ENCODE data around the gene UBE2G1.

Gene UBE2G1

DNA sequence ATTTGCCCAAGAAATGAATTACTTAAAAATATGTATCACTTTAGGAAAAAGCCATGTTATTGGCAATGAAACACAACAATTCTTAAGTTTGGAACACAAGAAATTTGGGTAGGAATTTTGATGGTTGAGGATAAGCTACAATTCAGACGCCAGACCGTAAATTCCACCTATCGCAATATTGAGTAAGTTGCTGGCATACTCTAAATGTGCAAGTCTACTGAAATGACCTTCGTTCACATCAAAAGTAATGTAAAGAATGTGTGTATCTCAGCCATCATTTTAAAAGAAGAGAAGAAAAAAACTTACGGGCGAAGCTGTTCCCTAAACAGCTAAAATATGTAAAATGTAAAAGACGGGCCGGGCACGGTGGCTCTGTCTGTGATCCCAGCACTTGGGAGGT lies 33.4 kb downstream of the UBE2G1 start:
- no peak for DNase-seq

DNA sequence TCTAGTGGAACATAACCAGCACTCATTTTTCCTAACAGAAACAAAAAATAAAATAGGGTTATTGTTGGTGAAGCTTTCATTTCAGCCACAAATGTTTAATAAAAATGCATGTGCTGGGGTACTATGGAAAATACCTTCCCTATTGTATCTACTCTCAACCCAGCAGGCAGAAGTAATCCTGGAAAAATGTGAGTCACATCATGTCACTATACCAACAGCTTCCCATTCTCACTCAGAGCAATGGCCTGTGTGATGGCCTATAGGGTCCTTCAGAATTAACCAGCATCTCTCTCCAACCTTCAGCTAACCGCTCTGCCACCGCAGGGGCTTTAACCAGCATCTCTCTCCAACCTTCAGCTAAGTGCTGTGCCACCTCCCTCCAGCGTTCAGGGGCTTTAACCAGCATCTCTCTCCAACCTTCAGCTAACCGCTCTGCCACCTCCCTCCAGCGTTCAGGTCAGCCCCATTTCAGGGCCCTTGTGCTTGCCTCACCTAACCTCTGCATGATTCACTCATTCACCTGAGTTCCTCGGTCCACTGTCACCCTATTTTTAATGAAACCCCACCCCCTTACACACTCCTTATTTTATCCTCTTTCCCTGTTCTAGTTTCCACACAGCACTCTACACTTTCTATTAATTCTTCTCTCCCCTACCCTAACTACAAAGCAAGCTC lies 34.0 kb downstream of the UBE2G1 start:
- no peak for DNase-seq

DNA sequence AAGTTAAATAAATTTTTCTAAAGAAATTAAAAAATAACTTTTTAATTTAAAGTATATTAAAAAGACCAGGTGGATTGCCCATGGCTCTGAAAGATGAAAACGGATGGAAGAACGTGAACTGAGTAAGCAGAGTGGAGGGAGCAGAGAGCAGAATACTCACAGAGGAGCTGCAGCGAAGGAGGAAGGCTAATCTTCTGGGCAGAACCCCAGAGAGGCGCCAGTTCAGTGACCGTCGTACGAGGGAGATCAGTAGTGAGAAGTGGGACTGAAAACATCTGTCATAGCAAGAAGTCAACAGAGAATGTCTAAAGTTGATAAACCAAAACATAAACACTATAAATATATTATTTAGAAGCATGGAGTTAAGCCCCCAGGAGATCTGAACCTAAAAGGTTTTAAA lies 34.9 kb downstream of the UBE2G1 start:
- no peak for DNase-seq

DNA sequence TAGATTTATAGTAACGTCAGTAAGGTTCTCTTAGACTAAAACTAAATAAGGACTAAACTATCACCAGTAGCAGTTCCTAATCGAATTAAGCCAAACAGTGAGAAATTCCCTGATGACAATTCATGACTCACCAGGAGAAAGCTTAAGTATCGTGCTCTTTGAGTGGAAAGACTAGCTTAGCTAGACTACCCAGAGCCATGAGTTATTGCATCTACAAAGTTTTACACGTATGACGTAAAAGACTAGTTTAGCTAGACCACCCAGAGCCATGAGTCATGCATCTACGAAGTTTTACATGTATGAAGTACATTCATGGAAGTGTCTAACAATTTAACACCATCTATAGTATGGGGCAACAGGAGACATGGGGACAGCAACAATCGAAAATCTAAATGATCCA lies 36.6 kb downstream of the UBE2G1 start:
- DNase-seq = no peak

DNA sequence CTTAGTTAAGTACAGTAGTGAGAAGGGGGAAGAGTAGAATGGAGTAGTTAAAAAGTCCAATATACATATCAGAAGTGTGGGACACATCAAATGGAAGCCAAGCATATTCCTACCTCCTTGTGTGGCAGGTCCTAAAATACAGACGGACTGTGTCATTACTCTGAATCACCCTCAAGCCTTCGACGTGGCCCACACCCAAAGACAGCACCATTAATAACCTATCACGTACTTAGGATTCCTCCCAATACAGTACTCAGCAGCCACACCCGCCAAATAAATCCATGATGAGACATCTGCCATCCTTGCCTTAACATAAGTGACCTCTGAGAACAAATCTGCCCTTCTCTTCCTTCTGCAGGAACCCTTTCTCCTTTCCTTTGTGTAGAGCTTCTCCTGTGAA lies 38.9 kb downstream of the UBE2G1 start:
- no peak for DNase-seq

DNA sequence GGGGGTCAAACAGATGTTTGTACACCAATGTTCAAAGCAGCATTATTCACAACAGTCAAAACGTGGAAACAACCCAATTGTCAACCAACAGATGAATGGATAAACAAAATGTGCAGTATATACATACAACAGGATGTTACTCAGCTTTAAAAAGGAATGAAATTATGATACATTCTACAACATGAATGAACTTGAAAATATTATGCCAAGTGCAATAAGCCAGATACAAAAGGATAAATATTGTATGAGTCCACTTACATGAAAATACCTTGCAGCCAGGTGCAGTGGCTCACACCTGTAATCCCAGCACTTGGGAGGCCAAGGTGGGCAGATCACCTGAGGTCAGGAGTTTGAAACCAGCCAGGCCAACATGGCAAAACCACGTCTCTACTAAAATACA lies 39.9 kb downstream of the UBE2G1 start:
- DNase-seq = no peak

DNA sequence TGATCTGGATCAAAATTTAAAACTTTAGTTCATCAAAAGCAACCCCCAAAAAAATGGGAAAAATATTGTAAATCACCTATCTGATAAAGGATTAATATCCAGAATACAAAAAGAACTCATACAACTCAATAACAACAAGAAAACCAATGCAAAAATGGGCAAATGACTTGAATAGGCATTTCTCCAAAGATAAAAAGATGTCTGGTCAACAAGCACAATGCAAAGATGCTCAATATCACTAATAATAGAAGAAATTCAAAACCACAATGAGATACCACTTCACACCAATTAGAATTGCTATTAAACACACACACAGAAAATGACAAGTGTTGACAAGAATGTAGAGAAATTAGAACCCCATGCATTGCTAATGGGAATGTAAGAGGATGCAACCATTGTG lies 40.4 kb downstream of the UBE2G1 start:
- DNase-seq = no peak

DNA sequence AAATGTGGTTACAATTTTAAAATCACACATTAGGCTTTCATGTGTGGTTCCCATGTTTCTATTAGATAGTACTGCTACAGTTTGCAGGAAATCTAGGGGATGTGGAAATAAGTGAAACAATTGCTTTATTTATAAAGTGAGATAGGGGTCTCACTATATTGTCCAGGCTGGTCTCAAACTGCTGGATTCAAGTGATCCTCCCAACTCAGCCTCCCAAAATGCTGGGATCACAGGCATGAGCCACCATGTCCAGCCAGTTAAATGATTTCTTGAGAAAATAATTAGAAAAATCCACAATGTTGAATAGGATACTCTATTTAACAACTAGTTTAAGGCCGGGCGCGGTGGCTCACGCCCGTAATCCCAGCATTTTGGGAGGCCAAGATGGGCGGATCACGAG lies 42.0 kb downstream of the UBE2G1 start:
- no peak for DNase-seq

DNA sequence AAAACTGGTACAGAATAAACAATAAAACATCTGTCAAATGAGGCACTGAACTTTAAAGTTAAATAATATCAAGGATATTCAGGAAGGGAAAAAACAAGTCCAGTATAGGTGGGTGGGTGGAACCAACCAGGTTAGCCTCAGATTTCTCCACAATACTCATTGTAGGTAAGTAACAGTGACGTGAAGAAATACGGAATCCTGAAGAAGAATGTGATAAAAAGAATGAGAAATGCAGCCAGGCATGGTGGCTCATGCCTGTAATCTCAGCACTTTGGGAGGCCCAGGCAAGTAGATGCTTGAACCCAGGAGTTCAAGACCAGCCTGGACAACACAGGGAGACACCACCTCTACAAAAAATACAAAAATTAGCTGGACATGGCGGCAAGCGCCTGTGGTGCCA lies 47.3 kb downstream of the UBE2G1 start:
- no peak for DNase-seq

DNA sequence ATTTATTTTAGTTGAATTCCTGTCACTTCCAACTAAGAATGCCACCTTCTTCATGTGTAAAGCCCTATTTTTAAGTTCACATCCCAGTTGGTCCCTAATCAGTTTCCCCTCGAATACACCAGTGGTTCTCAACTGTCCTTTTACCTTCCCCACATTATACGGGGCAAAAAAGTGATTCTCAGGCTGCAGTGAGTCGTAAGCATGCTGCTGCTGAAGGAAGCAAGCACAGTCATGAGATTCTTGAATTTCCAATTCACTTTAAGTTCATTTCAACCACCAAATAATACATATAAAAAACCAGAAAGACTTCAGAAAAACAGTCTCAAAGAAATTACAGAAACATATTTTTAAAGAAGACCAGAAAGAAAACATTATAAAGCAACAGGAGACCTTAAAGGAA lies 47.9 kb downstream of the UBE2G1 start:
- no peak for DNase-seq

DNA sequence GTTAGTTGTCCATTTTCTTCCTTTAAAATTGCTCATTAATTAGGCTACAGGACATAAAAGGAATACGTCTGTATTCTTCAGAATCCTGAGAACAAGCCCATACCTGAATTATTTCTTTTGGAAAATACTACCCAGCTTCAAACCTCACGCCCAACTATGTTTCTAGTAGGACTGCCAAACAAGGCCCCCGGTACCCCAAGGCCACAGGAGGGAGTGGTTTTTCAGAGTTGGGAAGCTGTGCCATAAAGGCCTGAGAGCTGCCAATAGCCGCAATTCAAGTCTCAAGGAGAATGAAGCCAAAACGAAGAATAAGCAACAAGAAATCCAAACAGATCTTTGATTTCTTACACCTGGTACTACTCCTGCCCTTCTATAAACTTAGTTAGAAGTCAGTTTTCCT lies 48.3 kb downstream of the UBE2G1 start:
- no peak for DNase-seq

DNA sequence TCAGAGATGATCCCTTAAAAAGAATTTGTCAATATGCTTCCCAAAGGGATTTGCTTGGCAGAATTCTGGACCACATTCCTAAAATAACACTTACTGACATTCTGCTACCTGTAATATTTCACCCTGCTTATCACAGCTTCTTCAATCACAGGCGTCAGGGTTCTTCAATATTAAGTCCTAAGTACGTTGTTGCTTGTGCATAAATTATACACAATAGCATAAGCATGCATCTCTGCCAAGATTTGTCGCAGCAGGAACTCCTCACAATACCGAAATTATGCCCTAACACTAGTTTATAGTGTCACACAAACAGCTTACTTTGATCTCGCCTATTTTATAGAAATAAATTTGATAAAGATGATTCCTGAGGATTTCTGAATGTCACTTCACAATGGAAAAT lies 48.9 kb downstream of the UBE2G1 start:
- DNase-seq = no peak

DNA sequence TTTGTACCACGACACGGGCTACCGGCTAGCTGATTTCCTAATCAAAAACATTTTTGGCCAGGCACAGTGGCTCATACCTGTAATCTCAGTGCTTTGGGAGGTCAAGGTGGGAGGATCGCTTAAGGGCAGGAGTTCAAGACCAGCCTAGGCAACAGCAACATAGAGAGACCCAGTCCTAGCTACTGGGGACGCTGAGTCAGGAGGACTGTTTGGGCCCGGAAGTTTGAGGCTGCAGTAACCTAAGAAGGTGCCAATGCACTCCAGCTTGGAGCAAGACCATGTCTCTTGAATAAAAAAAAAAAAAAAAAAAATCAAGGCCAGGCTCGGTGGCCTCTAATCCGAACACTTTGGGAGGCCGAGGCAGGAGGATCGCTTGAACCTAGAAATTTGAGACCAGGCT lies 49.8 kb downstream of the UBE2G1 start:
- no peak for DNase-seq

DNA sequence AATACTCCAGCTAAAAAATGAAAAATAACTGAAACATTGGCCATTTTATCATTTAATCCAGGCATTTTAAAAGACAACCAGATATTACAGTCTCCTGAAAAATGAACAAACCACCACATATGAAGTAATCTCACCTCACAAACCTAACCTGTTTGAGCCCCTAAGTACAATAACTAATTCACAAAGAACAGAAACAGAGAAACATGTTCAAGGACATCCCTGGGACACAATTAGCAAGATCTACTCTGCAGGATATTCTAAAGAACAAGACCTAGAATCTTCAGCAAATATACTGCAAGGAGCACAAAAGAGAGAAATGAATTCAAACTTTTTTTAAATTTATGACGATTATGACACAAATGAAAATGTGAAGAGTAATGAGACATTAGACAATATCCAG lies 51.9 kb downstream of the UBE2G1 start:
- DNase-seq = no peak

DNA sequence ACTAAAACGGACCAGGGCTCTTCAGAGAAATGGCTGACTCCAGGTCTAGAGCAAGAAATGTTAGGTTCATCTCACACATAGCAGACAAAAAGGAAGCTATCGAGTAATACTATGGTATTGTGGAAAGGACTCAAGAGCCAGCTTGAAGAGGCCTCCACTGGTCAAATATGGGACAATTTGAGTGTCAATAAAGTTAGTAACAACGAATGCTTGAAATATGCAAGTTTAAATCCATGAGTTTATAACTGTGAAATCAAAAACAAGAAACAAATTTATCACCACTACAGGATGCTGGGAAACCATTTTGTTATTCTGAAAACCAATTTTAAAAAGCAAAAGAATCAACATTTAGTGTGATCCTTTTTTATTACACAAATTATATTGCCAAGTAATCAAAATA lies 52.3 kb downstream of the UBE2G1 start:
- DNase-seq = no peak

DNA sequence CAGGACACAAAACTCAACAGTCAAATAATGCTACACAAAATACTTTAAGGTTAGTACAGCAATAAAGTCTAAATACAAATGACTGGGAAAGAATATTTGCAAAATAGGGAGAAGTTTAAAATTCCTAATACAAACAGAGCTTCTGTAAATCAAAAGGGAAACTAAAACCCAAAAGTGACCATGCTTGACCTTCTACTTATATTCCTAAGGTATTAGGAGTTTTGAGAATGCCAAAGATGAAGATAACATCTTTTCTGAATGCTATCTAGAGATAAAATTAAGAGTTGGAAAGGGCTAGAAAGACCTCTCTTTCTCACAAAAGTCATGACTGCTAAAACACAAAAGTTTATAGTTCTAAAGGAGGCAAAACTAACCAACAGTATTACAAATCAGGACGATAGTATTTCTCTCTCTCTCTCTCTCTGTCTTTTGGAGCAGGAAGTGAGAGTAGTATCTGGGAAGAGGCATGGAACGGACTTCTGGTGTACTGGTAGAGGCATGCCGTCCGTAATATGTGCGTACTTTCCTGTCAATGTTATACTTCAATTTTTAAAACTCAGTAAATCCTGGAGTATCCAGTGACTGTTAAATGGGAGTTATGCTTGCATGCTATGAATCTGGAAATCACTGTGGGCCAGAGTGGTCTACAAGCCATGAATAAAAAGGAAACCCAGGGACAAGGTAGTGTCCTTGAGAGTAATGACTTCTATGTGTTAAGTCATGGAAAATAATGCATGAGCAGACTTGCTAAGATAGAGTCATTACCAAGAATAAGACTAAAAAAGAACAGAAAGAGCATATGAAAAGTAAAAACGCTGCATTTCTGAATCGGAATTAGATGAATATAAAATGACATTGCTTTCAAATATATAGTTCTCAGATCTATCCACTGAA lies 53.0 kb downstream of the UBE2G1 start:
- DNase-seq = no peak

DNA sequence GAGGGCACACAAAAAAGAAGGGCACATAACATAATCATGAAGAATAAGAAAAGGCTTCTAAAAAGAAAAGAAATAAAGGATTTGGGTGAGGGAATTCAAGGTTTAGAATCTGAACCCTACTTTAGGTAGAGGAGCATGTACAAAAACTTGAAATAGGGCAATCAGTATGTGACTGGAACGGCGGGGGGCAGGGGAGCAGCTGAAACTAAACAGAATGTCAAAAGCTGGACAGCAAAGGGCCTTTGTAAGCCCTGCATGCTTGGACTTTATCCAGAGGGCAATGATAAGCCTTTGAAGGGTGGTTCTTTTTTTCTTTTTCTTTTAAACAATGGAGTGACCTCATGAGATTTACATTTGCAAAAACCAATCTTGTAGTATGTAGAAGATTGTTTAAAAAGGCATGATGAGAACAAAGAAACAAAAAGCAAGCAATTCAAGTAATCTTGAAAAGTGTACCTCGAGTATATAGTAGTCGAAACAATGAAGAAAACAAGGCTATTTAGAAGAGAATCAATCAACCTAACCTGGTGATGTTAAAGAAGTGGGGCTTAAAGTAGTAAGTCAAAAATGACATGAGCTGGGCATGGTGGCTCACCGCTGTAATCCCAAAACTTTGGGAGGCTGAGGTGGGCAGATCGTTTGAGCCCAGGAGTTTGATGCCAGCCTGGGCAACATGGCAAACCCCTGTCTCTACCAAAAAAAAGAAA lies 56.0 kb downstream of the UBE2G1 start:
- no peak for DNase-seq

DNA sequence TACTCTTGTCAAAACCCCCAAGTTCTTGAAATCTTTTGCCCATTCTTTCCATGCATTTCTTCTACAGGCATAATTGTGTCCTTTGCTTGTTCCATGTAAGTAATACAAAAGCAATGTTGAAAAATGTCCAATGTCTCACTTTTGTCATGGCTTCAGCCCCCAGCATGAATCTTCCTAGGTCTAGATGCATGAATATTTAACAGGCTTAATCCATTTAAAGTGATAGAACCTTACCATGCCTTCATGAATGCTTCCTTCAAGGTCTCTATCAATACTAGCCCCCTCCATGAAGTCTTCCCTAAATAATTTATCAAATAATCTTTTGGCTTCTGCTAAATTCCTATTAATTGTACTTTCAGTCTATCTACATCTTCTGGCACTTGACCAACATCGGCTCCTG lies 56.6 kb downstream of the UBE2G1 start:
- DNase-seq = no peak

DNA sequence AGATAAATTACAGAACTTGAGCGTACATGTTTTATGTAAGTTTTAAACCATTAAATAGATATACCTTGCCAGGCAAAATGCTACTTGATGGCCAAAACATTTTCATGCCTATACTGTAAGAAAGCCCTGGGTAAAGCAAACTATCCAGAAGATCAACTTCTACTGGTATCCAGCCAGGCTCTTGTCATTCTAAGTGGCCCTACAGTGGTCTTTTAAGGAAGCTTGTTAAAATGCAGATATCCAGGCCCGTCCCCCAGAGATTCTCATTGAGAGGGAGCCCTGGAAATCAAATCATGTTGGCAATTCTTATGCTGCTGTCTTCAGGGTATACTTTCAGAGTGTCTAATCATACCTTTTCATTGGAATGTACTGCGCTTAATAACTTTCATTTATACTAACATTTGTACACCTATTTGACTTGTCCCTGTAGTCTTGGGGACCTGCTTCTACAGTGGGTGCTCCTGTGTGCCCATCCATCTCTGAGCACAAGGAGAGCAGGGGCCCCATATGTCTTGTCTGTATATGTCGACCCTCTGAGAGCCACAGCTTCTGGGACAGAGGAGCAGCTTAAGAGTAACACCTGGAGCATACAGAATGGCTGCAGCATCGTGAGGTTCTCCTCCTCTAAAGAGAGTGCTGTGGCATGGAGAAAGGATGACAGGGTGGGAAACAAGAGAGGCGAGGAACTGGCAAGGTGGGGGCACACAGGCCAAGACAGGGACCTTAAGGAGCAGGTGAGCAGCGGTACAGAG lies 59.1 kb downstream of the UBE2G1 start:
- DNase-seq = no peak

DNA sequence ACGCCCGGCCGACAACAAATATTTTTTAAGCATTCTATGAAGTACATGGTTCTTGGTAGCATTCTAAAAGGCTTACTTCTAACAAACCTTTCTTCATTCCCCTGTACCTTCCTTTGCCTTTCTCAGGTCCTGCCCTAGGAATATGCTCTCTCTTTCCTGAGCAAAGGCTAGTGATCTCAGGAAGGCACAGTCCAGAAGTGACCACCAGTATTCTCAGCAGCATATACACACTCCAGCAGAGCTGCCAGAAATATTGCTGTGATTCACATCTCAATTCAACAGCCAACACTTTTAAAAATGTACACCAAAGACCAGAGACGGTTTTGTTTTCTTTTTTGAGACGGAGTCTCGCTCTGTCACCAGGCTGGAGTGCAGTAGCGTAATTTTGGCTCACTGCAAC lies 61.3 kb downstream of the UBE2G1 start:
- DNase-seq = no peak

DNA sequence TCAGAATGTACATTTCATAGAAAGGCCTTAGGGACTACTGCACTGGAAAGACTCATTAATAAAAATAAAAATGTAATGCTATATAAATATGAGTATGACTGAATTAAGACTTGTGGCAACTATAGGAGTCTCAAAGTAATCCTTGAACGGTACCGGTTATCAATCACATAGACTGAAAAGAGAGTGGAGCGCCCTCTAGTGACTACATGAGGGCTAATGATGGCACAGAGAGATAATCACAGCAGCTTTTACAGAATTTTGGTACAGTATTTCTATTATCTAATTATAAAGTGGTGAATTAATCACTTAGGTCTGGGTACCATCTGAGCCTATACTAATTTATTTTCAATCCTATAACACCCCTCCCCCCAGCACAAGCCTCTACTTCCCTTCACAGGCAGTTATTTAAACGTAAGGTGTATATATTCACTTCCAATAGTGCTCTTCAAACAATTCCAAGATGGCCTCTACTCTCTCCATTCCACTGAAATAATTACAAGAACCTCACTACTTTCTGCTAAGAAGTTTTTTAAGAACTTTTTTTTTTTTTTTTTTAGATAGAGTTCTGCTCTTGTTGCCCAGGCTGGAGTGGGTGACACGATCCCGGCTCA lies 62.0 kb downstream of the UBE2G1 start:
- DNase-seq = no peak

DNA sequence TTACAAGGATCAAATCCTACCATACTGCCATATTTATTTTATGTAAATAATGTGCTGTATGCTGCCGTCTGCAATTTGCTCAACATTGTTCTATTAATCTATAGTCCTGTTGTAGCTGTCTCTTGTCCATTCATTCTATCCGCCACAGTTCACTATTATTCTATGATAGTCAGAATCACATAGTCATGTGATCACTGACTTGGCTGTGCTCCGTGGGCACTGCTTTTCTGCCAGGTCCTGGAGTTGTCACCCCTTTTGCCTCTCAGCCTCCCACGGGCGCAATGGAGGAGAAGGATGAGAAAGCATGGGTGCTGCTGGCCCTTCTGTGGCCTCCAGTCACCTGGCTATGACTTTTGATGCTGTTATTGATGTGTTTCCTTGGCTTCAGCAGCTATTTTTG lies 65.4 kb downstream of the UBE2G1 start:
- no peak for DNase-seq

DNA sequence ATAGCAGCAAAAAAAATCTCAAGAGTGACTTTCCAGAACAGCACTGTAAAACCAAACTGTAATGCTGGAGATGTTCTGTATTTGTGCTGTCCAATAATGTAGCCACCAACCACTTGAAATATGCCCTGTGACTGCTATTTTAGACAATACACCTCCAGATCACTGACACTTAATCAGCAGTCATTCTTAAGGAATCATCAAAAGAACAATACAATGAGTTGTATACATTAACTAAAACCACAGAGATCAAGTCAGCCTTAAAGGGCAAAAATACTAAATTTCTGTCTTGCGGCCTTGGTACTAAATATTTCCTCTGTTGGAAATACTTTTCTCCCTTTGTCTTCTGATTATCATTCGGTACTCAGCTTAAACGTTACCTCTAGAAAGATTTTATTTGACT lies 69.1 kb downstream of the UBE2G1 start:
- DNase-seq = no peak
